GM19324 (cell line): Measurements from ENCODE around the gene FANCC.

Source experiments
- ATAC-seq: cut with Tn5 transposase; IDR thresholded peaks from one replicate; pipeline ENCODE4 v1.9.1; 2021; ENCODE audit warnings: mild to moderate bottlenecking, moderate library complexity; ENCODE audit not compliant: unreplicated experiment, low FRiP score

The FANCC gene

GRCh38 chr9:95091601-95092261 lies 225.8 kb downstream of the FANCC start:
- ATAC-seq = no peak

- no peak for ATAC-seq
Observed at GRCh38 chr9:95090871-95091577, 226.5 kb downstream of the FANCC start.

- ATAC-seq = no peak
Observed at GRCh38 chr9:95090023-95090791, 227.3 kb downstream of the FANCC start.

- ATAC-seq = no peak
Observed at GRCh38 chr9:95089257-95090022, 228.1 kb downstream of the FANCC start.

- ATAC-seq = no peak
Observed at GRCh38 chr9:95088421-95089161, 228.9 kb downstream of the FANCC start.

- ATAC-seq = no peak
Observed at GRCh38 chr9:95087659-95088242, 229.8 kb downstream of the FANCC start.

GRCh38 chr9:95086564-95086955 lies 230.9 kb downstream of the FANCC start:
- no peak for ATAC-seq

GRCh38 chr9:95085861-95086563 lies 231.5 kb downstream of the FANCC start:
- no peak for ATAC-seq

GRCh38 chr9:95085036-95085770 lies 232.3 kb downstream of the FANCC start:
- no peak for ATAC-seq

- no peak for ATAC-seq
Observed at GRCh38 chr9:95084254-95084934, 233.1 kb downstream of the FANCC start.

GRCh38 chr9:95083086-95083768 lies 234.3 kb downstream of the FANCC start:
- no peak for ATAC-seq

GRCh38 chr9:95082401-95083084 lies 235.0 kb downstream of the FANCC start:
- no peak for ATAC-seq

GRCh38 chr9:95081998-95082397 lies 235.5 kb downstream of the FANCC start:
- ATAC-seq = no peak

- no peak for ATAC-seq
Observed at GRCh38 chr9:95080961-95081647, 236.4 kb downstream of the FANCC start.

GRCh38 chr9:95079461-95079860 lies 238.0 kb downstream of the FANCC start:
- no peak for ATAC-seq

GRCh38 chr9:95078939-95079338 lies 238.6 kb downstream of the FANCC start:
- ATAC-seq = no peak
